Measurements from ENCODE around the gene CBFA2T2.

GRCh38 chr20:33640287-33640686 is 150.4 kb downstream of the CBFA2T2 start:
- TF ChIP-seq CTCF (IDR thresholded peaks at IDR 0.05) (no peak), EZH2 (IDR thresholded peaks at IDR 0.05; ENCODE audit: borderline replicate concordance, insufficient read depth, low read depth, low read length, poor library complexity, severe bottlenecking) (no peak)

All from B cell (primary cell).